GM23338 (cell line): ENCODE results near the gene ABCC12. TPM values are rescaled to one million over a fixed set of nuclear protein-coding genes. Genes with fewer than 3 reads are reported as not detected.

Source experiments
- ATAC-seq: fragments of 200-7000 bp; cut with Tn5 transposase; 3 replicates; pipeline ENCODE4 v1.9.1; 2020
- DNase-seq: peaks from one replicate; pipeline ENCODE4 v3.0.0-alpha.2; 2015; ENCODE audit warnings: low spot score
- H2AFZ ChIP-seq: fragments of 200-600 bp; sonication (generic); 2 replicates; pipeline ENCODE4 v1.8.0; 2016; ENCODE audit warnings: antibody characterized with exemption, mild to moderate bottlenecking, moderate library complexity
- H3F3A ChIP-seq: fragments of 200-600 bp; sonication (generic); replicated peaks from 2 replicates; pipeline ENCODE4 v1.8.0; 2017; ENCODE audit warnings: antibody characterized with exemption, mixed run types, low read depth
- H3K27ac ChIP-seq: fragments of 200-600 bp; sonication (generic); 2 replicates; pipeline ENCODE4 v1.6.1; 2016; ENCODE audit warnings: low read depth
- H3K27me3 ChIP-seq: fragments of 200-600 bp; sonication (generic); 2 replicates; pipeline ENCODE4 v1.8.0; 2016; ENCODE audit warnings: mild to moderate bottlenecking, mixed run types, moderate library complexity; ENCODE audit not compliant: insufficient read depth
- H3K36me3 ChIP-seq: fragments of 200-600 bp; sonication (generic); 2 replicates; pipeline ENCODE4 v1.8.0; 2016; ENCODE audit warnings: mild to moderate bottlenecking; ENCODE audit not compliant: insufficient read depth
- H3K4me1 ChIP-seq: fragments of 200-600 bp; sonication (generic); 2 replicates; pipeline ENCODE4 v1.8.0; 2016; ENCODE audit warnings: mild to moderate bottlenecking, moderate library complexity; ENCODE audit not compliant: insufficient read depth
- H3K4me2 ChIP-seq: fragments of 200-600 bp; sonication (generic); 2 replicates; pipeline ENCODE4 v1.7.1; 2017; ENCODE audit warnings: mixed run types
- H3K4me3 ChIP-seq: fragments of 200-600 bp; sonication (generic); 2 replicates; pipeline ENCODE4 v1.6.1; 2016; ENCODE audit warnings: mixed run types
- H3K79me2 ChIP-seq: fragments of 200-600 bp; sonication (generic); replicated peaks from 2 replicates; pipeline ENCODE4 v1.8.0; 2017; ENCODE audit warnings: mild to moderate bottlenecking; ENCODE audit not compliant: insufficient read depth
- H3K9me2 ChIP-seq: fragments of 200-600 bp; sonication (generic); 2 replicates; pipeline ENCODE4 v1.8.0; 2017; ENCODE audit not compliant: insufficient read depth
- H4K20me1 ChIP-seq: fragments of 200-600 bp; sonication (generic); replicated peaks from 2 replicates; pipeline ENCODE4 v1.8.0; 2017; ENCODE audit warnings: mild to moderate bottlenecking; ENCODE audit not compliant: insufficient read depth
- H3K27ac Mint-ChIP-seq: 2 replicates; pipeline ENCODE4 v1.8.0; 2020; ENCODE audit warnings: inconsistent platforms, mild to moderate bottlenecking, moderate library complexity, mixed read lengths
- H3K27me3 Mint-ChIP-seq: 3 replicates; pipeline ENCODE4 v1.8.0; 2022; ENCODE audit warnings: low read depth, mild to moderate bottlenecking, moderate library complexity, mixed read lengths, inconsistent platforms; ENCODE audit not compliant: insufficient read depth, poor library complexity
- H3K36me3 Mint-ChIP-seq: 3 replicates; pipeline ENCODE4 v1.8.0; 2021; ENCODE audit warnings: low read depth, mild to moderate bottlenecking, inconsistent platforms, moderate library complexity, mixed read lengths
- H3K4me1 Mint-ChIP-seq: 3 replicates; pipeline ENCODE4 v1.8.0; 2020; ENCODE audit warnings: mild to moderate bottlenecking, inconsistent platforms, mixed read lengths
- H3K4me3 Mint-ChIP-seq: 3 replicates; pipeline ENCODE4 v1.8.0; 2021; ENCODE audit warnings: moderate library complexity, mild to moderate bottlenecking, inconsistent platforms, mixed read lengths
- H3K9me3 Mint-ChIP-seq: 3 replicates; pipeline ENCODE4 v1.8.0; 2020; ENCODE audit warnings: moderate library complexity, mild to moderate bottlenecking, inconsistent platforms, mixed read lengths
- CREB1 ChIP-seq: fragments of 250-450 bp; sonication (Bioruptor Pico); IDR thresholded peaks from 2 replicates; pipeline ENCODE4 v1.5.0; 2020; ENCODE audit warnings: low read depth, mild to moderate bottlenecking, moderate library complexity
- EZH2 ChIP-seq: fragments of 200-600 bp; sonication (generic); IDR thresholded peaks from one replicate; pipeline ENCODE4 v1.8.0; 2017; ENCODE audit warnings: antibody characterized with exemption, mild to moderate bottlenecking, low read depth; ENCODE audit not compliant: unreplicated experiment
- NANOG ChIP-seq: IDR thresholded peaks from 2 replicates; pipeline ENCODE4 v1.6.1; 2016; ENCODE audit warnings: antibody characterized with exemption, borderline replicate concordance
- POLR2AphosphoS5 ChIP-seq: IDR thresholded peaks from 2 replicates; pipeline ENCODE4 v1.6.1; 2016; ENCODE audit warnings: antibody characterized with exemption, low read depth
- STAT1 ChIP-seq: IDR thresholded peaks from one replicate; pipeline ENCODE4 v1.6.1; 2016; ENCODE audit warnings: antibody characterized with exemption; ENCODE audit not compliant: unreplicated experiment
- ZNF114 ChIP-seq: fragments of 250-450 bp; sonication (Bioruptor Pico); IDR thresholded peaks from 2 replicates; pipeline ENCODE4 v1.5.0; 2020; ENCODE audit warnings: mild to moderate bottlenecking, moderate library complexity
- ZNF331 ChIP-seq: fragments of 250-450 bp; sonication (Bioruptor Pico); IDR thresholded peaks from 2 replicates; pipeline ENCODE4 v1.5.0; 2020; ENCODE audit warnings: low read depth, mild to moderate bottlenecking, moderate library complexity
- polyA plus RNA-seq: library from polyadenylated mRNA; unstranded; fragments of >200 nt; fragmentation: Nextera tagmentation; extraction: Ambion mirVana; gene quantifications from 2 replicates; pipeline ENCODE4 v1.2.1, GENCODE V29; 2016
- total RNA-seq: library from RNA; depleted of rRNA; stranded (reverse); fragments of >200 nt; shearing (Covaris generic); gene quantifications from 2 replicates; pipeline ENCODE4 v1.2.3, GENCODE V29; 2014
- TF ChIP-seq, protein P1 (sequence below): IDR thresholded peaks from 2 replicates; pipeline ENCODE4 v1.6.1; 2016; ENCODE audit warnings: antibody characterized with exemption
- TF ChIP-seq, protein P2 (sequence below): IDR thresholded peaks from one replicate; pipeline ENCODE4 v1.6.1; 2018; ENCODE audit warnings: antibody characterized with exemption; ENCODE audit not compliant: unreplicated experiment
- TF ChIP-seq, protein P3 (sequence below): fragments of 250-450 bp; sonication (Bioruptor Pico); IDR thresholded peaks from 2 replicates; pipeline ENCODE4 v1.5.0; 2020; ENCODE audit warnings: mild to moderate bottlenecking, moderate library complexity
- TF ChIP-seq, protein P4 (sequence below), 2 experiments: fragments of 200-600 bp in 1 of 2; sonication (generic) in 1 of 2; conservative IDR thresholded peaks; 2 replicates each; pipeline versions ENCODE4 v1.5.1 to v1.6.1; 2016 to 2017; ENCODE audit warnings: antibody characterized with exemption in 2 of 2, low read depth in 2 of 2, mild to moderate bottlenecking in 2 of 2, moderate library complexity in 1 of 2

Gene ABCC12
- total and polyA plus RNA-seq, 2 experiments from 2014 or later, result not detected

- no peaks in the 10 kb centered on the region for H3K36me3 Mint-ChIP-seq
Measured at GRCh38 chr16:48173889-48174288, 18.1 kb upstream of the ABCC12 start.

More at GRCh38 chr16:48173889-48174288, 18.1 kb upstream of the ABCC12 start:
- Histone ChIP-seq H3K27ac (no peak overlapping the region), H2AFZ (no peak overlapping the region), H3K9me2 (no peaks in the 10 kb centered on the region), H3K27me3 (no peaks in the 10 kb centered on the region), H4K20me1 (no peaks in the 10 kb centered on the region), H3F3A (no peaks in the 10 kb centered on the region), H3K36me3 (no peaks in the 10 kb centered on the region), H3K4me1 (no peaks in the 10 kb centered on the region), H3K4me3 (no peak overlapping the region), H3K79me2 (no peaks in the 10 kb centered on the region), H3K4me2 (no peak overlapping the region)
- ATAC-seq (no peak), DNase-seq (no peak)
- Mint-ChIP-seq H3K4me1 (no peaks in the 10 kb centered on the region), H3K4me3 (no peak overlapping the region), H3K27me3 (peaks cover 4% of the 10 kb centered on the region), H3K27ac (no peak overlapping the region), H3K9me3 (no peaks in the 10 kb centered on the region)
- TF ChIP-seq STAT1 (no peak), ZNF114 (CRISPR knock-in tag) (no peak), NANOG (no peak), POLR2AphosphoS5 (no peak), ZNF331 (no peak), CREB1 (no peak), EZH2 (no peak)
- TF ChIP-seq, protein P1, sequence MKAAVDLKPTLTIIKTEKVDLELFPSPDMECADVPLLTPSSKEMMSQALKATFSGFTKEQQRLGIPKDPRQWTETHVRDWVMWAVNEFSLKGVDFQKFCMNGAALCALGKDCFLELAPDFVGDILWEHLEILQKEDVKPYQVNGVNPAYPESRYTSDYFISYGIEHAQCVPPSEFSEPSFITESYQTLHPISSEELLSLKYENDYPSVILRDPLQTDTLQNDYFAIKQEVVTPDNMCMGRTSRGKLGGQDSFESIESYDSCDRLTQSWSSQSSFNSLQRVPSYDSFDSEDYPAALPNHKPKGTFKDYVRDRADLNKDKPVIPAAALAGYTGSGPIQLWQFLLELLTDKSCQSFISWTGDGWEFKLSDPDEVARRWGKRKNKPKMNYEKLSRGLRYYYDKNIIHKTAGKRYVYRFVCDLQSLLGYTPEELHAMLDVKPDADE, result no peak
- TF ChIP-seq, protein P2, sequence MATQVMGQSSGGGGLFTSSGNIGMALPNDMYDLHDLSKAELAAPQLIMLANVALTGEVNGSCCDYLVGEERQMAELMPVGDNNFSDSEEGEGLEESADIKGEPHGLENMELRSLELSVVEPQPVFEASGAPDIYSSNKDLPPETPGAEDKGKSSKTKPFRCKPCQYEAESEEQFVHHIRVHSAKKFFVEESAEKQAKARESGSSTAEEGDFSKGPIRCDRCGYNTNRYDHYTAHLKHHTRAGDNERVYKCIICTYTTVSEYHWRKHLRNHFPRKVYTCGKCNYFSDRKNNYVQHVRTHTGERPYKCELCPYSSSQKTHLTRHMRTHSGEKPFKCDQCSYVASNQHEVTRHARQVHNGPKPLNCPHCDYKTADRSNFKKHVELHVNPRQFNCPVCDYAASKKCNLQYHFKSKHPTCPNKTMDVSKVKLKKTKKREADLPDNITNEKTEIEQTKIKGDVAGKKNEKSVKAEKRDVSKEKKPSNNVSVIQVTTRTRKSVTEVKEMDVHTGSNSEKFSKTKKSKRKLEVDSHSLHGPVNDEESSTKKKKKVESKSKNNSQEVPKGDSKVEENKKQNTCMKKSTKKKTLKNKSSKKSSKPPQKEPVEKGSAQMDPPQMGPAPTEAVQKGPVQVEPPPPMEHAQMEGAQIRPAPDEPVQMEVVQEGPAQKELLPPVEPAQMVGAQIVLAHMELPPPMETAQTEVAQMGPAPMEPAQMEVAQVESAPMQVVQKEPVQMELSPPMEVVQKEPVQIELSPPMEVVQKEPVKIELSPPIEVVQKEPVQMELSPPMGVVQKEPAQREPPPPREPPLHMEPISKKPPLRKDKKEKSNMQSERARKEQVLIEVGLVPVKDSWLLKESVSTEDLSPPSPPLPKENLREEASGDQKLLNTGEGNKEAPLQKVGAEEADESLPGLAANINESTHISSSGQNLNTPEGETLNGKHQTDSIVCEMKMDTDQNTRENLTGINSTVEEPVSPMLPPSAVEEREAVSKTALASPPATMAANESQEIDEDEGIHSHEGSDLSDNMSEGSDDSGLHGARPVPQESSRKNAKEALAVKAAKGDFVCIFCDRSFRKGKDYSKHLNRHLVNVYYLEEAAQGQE, result no peak
- TF ChIP-seq, protein P3, sequence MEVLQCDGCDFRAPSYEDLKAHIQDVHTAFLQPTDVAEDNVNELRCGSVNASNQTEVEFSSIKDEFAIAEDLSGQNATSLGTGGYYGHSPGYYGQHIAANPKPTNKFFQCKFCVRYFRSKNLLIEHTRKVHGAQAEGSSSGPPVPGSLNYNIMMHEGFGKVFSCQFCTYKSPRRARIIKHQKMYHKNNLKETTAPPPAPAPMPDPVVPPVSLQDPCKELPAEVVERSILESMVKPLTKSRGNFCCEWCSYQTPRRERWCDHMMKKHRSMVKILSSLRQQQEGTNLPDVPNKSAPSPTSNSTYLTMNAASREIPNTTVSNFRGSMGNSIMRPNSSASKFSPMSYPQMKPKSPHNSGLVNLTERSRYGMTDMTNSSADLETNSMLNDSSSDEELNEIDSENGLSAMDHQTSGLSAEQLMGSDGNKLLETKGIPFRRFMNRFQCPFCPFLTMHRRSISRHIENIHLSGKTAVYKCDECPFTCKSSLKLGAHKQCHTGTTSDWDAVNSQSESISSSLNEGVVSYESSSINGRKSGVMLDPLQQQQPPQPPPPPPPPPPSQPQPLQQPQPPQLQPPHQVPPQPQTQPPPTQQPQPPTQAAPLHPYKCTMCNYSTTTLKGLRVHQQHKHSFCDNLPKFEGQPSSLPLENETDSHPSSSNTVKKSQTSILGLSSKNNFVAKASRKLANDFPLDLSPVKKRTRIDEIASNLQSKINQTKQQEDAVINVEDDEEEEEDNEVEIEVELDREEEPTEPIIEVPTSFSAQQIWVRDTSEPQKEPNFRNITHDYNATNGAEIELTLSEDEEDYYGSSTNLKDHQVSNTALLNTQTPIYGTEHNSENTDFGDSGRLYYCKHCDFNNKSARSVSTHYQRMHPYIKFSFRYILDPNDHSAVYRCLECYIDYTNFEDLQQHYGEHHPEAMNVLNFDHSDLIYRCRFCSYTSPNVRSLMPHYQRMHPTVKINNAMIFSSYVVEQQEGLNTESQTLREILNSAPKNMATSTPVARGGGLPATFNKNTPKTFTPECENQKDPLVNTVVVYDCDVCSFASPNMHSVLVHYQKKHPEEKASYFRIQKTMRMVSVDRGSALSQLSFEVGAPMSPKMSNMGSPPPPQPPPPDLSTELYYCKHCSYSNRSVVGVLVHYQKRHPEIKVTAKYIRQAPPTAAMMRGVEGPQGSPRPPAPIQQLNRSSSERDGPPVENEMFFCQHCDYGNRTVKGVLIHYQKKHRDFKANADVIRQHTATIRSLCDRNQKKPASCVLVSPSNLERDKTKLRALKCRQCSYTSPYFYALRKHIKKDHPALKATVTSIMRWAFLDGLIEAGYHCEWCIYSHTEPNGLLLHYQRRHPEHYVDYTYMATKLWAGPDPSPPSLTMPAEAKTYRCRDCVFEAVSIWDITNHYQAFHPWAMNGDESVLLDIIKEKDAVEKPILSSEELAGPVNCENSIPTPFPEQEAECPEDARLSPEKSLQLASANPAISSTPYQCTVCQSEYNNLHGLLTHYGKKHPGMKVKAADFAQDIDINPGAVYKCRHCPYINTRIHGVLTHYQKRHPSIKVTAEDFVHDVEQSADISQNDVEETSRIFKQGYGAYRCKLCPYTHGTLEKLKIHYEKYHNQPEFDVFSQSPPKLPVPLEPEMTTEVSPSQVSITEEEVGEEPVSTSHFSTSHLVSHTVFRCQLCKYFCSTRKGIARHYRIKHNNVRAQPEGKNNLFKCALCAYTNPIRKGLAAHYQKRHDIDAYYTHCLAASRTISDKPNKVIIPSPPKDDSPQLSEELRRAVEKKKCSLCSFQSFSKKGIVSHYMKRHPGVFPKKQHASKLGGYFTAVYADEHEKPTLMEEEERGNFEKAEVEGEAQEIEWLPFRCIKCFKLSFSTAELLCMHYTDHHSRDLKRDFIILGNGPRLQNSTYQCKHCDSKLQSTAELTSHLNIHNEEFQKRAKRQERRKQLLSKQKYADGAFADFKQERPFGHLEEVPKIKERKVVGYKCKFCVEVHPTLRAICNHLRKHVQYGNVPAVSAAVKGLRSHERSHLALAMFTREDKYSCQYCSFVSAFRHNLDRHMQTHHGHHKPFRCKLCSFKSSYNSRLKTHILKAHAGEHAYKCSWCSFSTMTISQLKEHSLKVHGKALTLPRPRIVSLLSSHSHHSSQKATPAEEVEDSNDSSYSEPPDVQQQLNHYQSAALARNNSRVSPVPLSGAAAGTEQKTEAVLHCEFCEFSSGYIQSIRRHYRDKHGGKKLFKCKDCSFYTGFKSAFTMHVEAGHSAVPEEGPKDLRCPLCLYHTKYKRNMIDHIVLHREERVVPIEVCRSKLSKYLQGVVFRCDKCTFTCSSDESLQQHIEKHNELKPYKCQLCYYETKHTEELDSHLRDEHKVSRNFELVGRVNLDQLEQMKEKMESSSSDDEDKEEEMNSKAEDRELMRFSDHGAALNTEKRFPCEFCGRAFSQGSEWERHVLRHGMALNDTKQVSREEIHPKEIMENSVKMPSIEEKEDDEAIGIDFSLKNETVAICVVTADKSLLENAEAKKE, result no peak
- TF ChIP-seq, protein P4, sequence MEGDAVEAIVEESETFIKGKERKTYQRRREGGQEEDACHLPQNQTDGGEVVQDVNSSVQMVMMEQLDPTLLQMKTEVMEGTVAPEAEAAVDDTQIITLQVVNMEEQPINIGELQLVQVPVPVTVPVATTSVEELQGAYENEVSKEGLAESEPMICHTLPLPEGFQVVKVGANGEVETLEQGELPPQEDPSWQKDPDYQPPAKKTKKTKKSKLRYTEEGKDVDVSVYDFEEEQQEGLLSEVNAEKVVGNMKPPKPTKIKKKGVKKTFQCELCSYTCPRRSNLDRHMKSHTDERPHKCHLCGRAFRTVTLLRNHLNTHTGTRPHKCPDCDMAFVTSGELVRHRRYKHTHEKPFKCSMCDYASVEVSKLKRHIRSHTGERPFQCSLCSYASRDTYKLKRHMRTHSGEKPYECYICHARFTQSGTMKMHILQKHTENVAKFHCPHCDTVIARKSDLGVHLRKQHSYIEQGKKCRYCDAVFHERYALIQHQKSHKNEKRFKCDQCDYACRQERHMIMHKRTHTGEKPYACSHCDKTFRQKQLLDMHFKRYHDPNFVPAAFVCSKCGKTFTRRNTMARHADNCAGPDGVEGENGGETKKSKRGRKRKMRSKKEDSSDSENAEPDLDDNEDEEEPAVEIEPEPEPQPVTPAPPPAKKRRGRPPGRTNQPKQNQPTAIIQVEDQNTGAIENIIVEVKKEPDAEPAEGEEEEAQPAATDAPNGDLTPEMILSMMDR (conservative IDR thresholded peaks at IDR 0.05; ENCODE audit: low read depth in 2 of 2), result no peak
